Mucosa of descending colon (tissue), 3 donors: ENCODE results near the gene DNM3. TPM values are rescaled to one million over a fixed set of nuclear protein-coding genes. Genes with fewer than 3 reads are reported as not detected.

Source experiments
- ATAC-seq: fragments of 200-7000 bp; cut with Tn5 transposase; one replicate; pipeline ENCODE4 v1.9.1; 2020; ENCODE audit warnings: mild to moderate bottlenecking, moderate library complexity
- DNase-seq, 3 donors: peaks; one replicate each; pipeline ENCODE4 v3.0.0-alpha.2; 2020
- H3K36me3 ChIP-seq: fragments of 200-600 bp; one replicate; pipeline ENCODE4 v1.8.0; 2021; ENCODE audit warnings: low read depth, mild to moderate bottlenecking
- H3K4me1 ChIP-seq: fragments of 200-600 bp; one replicate; pipeline ENCODE4 v1.8.0; 2021; ENCODE audit warnings: low read depth, mild to moderate bottlenecking
- H3K4me3 ChIP-seq: fragments of 200-600 bp; one replicate; pipeline ENCODE4 v1.8.0; 2021; ENCODE audit warnings: mild to moderate bottlenecking
- H3K9me3 ChIP-seq: fragments of 200-600 bp; one replicate; pipeline ENCODE4 v1.8.0; 2021; ENCODE audit warnings: mild to moderate bottlenecking
- CTCF ChIP-seq: fragments of 200-600 bp; IDR thresholded peaks from one replicate; pipeline ENCODE4 v1.8.0; 2022; ENCODE audit warnings: antibody characterized with exemption, mild to moderate bottlenecking
- intact Hi-C, 2 donors: fragments of 100-400 bp; cut with DNase I in 1 of 2; cut with micrococcal nuclease in 1 of 2; formaldehyde crosslinking; loops; one replicate each; pipeline versions ENCODE4 v1.11.0 to v1.11.1; 2022; cut with DNase I, micrococcal nuclease
- total RNA-seq, 3 donors: library from RNA; stranded (reverse); fragmentation: NEBNext Ultra II Directional in 2 of 3; extraction: Animal tissue kit (Norgen Biotek cat#: 25700) in 2 of 3; gene quantifications; one replicate each; pipeline versions ENCODE4 v1.2.1 to v1.2.4, GENCODE V29; 2021 to 2023
- donor health status: DM: no; HTN: no; CAD: no; lungs with moderate emphysema.
- donor health status: DM: no; HTN: no; CAD: no.
- donor health status: DM: no; HTN: yes; CAD: no.

Gene DNM3
- total RNA-seq, 3 donors from 2014 or later = 1.4 to 6.4 (median 2.1) TPM

- no peaks in the 10 kb centered on the region for H3K9me3 ChIP-seq
- H3K4me3 ChIP-seq = no peak overlapping the region
- ATAC-seq (no peak), DNase-seq (no peak)
- intact Hi-C loops = no loop called here
- no peaks in the 10 kb centered on the region for H3K36me3 ChIP-seq
- no peaks in the 10 kb centered on the region for H3K4me1 ChIP-seq
- no peak for TF ChIP-seq CTCF
Observed at GRCh38 chr1:172288581-172288980, 447.3 kb downstream of the DNM3 start.

- TF ChIP-seq CTCF = no peak
- Histone ChIP-seq H3K9me3 (no peaks in the 10 kb centered on the region), H3K36me3 (no peaks in the 10 kb centered on the region), H3K4me1 (no peaks in the 10 kb centered on the region), H3K4me3 (no peak overlapping the region)
- ATAC-seq = no peak
- intact Hi-C loops = no loop called here
- no peak for DNase-seq
Observed at GRCh38 chr1:172289448-172289847, 448.1 kb downstream of the DNM3 start.

- Histone ChIP-seq H3K4me3 (no peak overlapping the region), H3K9me3 (no peaks in the 10 kb centered on the region), H3K4me1 (no peaks in the 10 kb centered on the region), H3K36me3 (no peaks in the 10 kb centered on the region)
- intact Hi-C loops = no loop called here
- ATAC-seq = no peak
- TF ChIP-seq CTCF = no peak
- no peak for DNase-seq
Observed at GRCh38 chr1:172292840-172293239, 451.5 kb downstream of the DNM3 start.

GRCh38 chr1:172293429-172293828 is 452.1 kb downstream of the DNM3 start:
- Histone ChIP-seq H3K4me3 (no peak overlapping the region), H3K4me1 (no peaks in the 10 kb centered on the region), H3K36me3 (no peaks in the 10 kb centered on the region), H3K9me3 (no peaks in the 10 kb centered on the region)
- ATAC-seq (no peak), DNase-seq (no peak)
- TF ChIP-seq CTCF = no peak
- intact Hi-C loops = no loop called here

GRCh38 chr1:172298141-172298540 is 456.8 kb downstream of the DNM3 start:
- intact Hi-C loops = no loop called here
- Histone ChIP-seq H3K9me3 (no peaks in the 10 kb centered on the region), H3K36me3 (no peaks in the 10 kb centered on the region), H3K4me3 (no peak overlapping the region), H3K4me1 (no peaks in the 10 kb centered on the region)
- no peak for TF ChIP-seq CTCF
- ATAC-seq (no peak), DNase-seq (no peak)

- Histone ChIP-seq H3K4me1 (no peaks in the 10 kb centered on the region), H3K36me3 (no peaks in the 10 kb centered on the region), H3K9me3 (no peaks in the 10 kb centered on the region), H3K4me3 (no peak overlapping the region)
- intact Hi-C loops = no loop called here
- DNase-seq (no peak), ATAC-seq (no peak)
- TF ChIP-seq CTCF = no peak
Observed at GRCh38 chr1:172298911-172299310, 457.6 kb downstream of the DNM3 start.
